HepG2 (cell line): ENCODE measurements around the gene ATP2A2. TPM values are rescaled to one million over a fixed set of nuclear protein-coding genes. Genes with fewer than 3 reads are reported as not detected.

Experiments
- ATAC-seq: fragments of 200-7000 bp; cut with Tn5 transposase; 3 replicates; pipeline ENCODE4 v1.9.1; 2020; ENCODE audit warnings: mild to moderate bottlenecking, moderate library complexity
- BruUV-seq: library from RNA; stranded (reverse); fragments of 400-500 nt; replicated peaks from 2 replicates; lab custom pipeline; 2021; lab: Mats Ljungman, UMichigan
- CTCF ChIA-PET: fragments of 300-600 bp; formaldehyde crosslinking; extraction: SDS; loops from one replicate; lab custom pipeline; 2021; ENCODE audit warnings: low total read pairs, inconsistent platforms, low intra/inter-chr PET ratio; lab: Yijun Ruan, JAX
- POLR2A ChIA-PET: fragments of 350-600 bp; sonication (Branson Sonifier 250); formaldehyde crosslinking; loops from one replicate; lab custom pipeline; 2020; ENCODE audit warnings: antibody characterized with exemption, inconsistent platforms; lab: Yijun Ruan, JAX
- DNase-seq: peaks from one replicate; pipeline ENCODE4 v3.0.0-alpha.2; 2015; ENCODE audit warnings: low spot score
- FAIRE-seq: peaks from 3 replicates; lab custom pipeline; 2011; peaks lifted over from hg19 to GRCh38; lab: Jason Lieb, UNC
- H2AFZ ChIP-seq: one replicate; pipeline ENCODE4 v1.6.1; 2011; ENCODE audit warnings: low read length, inconsistent platforms
- H3K27ac ChIP-seq: fragments of 300-600 bp; 3 replicates; pipeline ENCODE4 v1.8.0; 2011; ENCODE audit warnings: mixed run types, mild to moderate bottlenecking, mixed read lengths, low read length, inconsistent platforms; ENCODE audit not compliant: insufficient read depth; ENCODE audit errors: extremely low read length
- H3K27me3 ChIP-seq, 2 experiments: fragments of 200-600 bp in 1 of 2; 2 replicates in 1 of 2; 3 replicates in 1 of 2; pipeline versions ENCODE4 v1.6.0 to v1.8.0; 2011; ENCODE audit warnings: low read length in 2 of 2, mild to moderate bottlenecking in 2 of 2, moderate library complexity in 2 of 2, inconsistent platforms in 1 of 2; ENCODE audit not compliant: insufficient read depth in 2 of 2, control insufficient read depth in 1 of 2
- H3K36me3 ChIP-seq, 2 experiments: fragments of 200-600 bp in 1 of 2; replicated peaks in 1 of 2; 2 replicates in 1 of 2; 3 replicates in 1 of 2; pipeline versions ENCODE4 v1.5.1 to v1.8.0; 2011; ENCODE audit warnings: low read length in 2 of 2, inconsistent platforms in 1 of 2; ENCODE audit not compliant: insufficient read depth in 2 of 2, control insufficient read depth in 1 of 2
- H3K4me1 ChIP-seq: 2 replicates; pipeline ENCODE4 v1.5.1; 2012; ENCODE audit warnings: low read length, inconsistent platforms; ENCODE audit not compliant: insufficient read depth
- H3K4me2 ChIP-seq: 2 replicates; pipeline ENCODE4 v1.6.0; 2011; ENCODE audit warnings: low read depth, low read length, inconsistent platforms
- H3K4me3 ChIP-seq, 3 experiments: fragments of 200-600 bp in 1 of 3; sonication (generic), shearing (Covaris generic) in 1 of 3; replicated peaks in 1 of 3; 2 replicates each; pipeline ENCODE4 v1.5.1; 2011 to 2016; ENCODE audit warnings: low read length in 3 of 3, inconsistent platforms in 2 of 3, low read depth in 2 of 3, mild to moderate bottlenecking in 2 of 3, control low read depth in 1 of 3, mixed read lengths in 1 of 3; ENCODE audit not compliant: insufficient read depth in 1 of 3
- H3K79me2 ChIP-seq: one replicate; pipeline ENCODE4 v1.6.1; 2011; ENCODE audit warnings: low read length, inconsistent platforms; ENCODE audit not compliant: insufficient read depth
- H3K9ac ChIP-seq: 2 replicates; pipeline ENCODE4 v1.6.0; 2011; ENCODE audit warnings: mild to moderate bottlenecking, low read depth, low read length, inconsistent platforms; ENCODE audit not compliant: insufficient read depth
- H3K9me3 ChIP-seq: 2 replicates; pipeline ENCODE4 v1.5.1; 2012; ENCODE audit warnings: mild to moderate bottlenecking, low read length
- H4K20me1 ChIP-seq: 2 replicates; pipeline ENCODE4 v1.6.0; 2011; ENCODE audit warnings: inconsistent platforms, mild to moderate bottlenecking, low read length, moderate library complexity; ENCODE audit not compliant: insufficient read depth
- ASH2L ChIP-seq: fragments of 300-600, 200-600 bp; sonication (generic); IDR thresholded peaks from 2 replicates; pipeline ENCODE4 v1.7.0; 2017; ENCODE audit warnings: low read depth, mild to moderate bottlenecking, moderate library complexity, mixed read lengths, low read length; ENCODE audit not compliant: insufficient read length
- CEBPB ChIP-seq: IDR thresholded peaks from 2 replicates; pipeline ENCODE4 v1.6.1; 2011; ENCODE audit warnings: low read depth, low read length, improper control_type of control experiment, borderline replicate concordance
- FOXA1 ChIP-seq, 2 experiments: fragments of 450-650 bp in 1 of 2; sonication (generic) in 1 of 2; formaldehyde crosslinking in 1 of 2; IDR thresholded peaks; 2 replicates each; pipeline versions ENCODE4 v1.4.0 to v1.6.1; 2016 to 2020; ENCODE audit warnings: missing genetic modification reagents in 1 of 2
- GMEB2 ChIP-seq: IDR thresholded peaks from 2 replicates; pipeline ENCODE4 v1.6.1; 2016; ENCODE audit warnings: missing biosample characterization, missing genetic modification reagents, low read depth
- PAWR ChIP-seq: sonication (generic); formaldehyde crosslinking; IDR thresholded peaks from 2 replicates; pipeline ENCODE4 v1.4.0; 2020; ENCODE audit warnings: missing genetic modification reagents, mild to moderate bottlenecking, borderline replicate concordance
- PHF21A ChIP-seq: sonication (generic); formaldehyde crosslinking; IDR thresholded peaks from 2 replicates; pipeline ENCODE4 v1.5.0; 2020; ENCODE audit warnings: mild to moderate bottlenecking, missing genetic modification reagents
- SETDB1 ChIP-seq: sonication (generic); formaldehyde crosslinking; IDR thresholded peaks from 2 replicates; pipeline ENCODE4 v1.5.1; 2020; ENCODE audit warnings: missing genetic modification reagents, mild to moderate bottlenecking, borderline replicate concordance
- THAP9 ChIP-seq: sonication (generic); formaldehyde crosslinking; IDR thresholded peaks from 2 replicates; pipeline ENCODE4; 2020; ENCODE audit warnings: missing genetic modification reagents, mild to moderate bottlenecking, borderline replicate concordance
- ZNF276 ChIP-seq: sonication (generic); formaldehyde crosslinking; IDR thresholded peaks from 2 replicates; pipeline ENCODE4 v1.4.0; 2020; ENCODE audit warnings: mild to moderate bottlenecking, low read depth, missing genetic modification reagents
- ZNF780A ChIP-seq: sonication (generic); formaldehyde crosslinking; IDR thresholded peaks from 2 replicates; pipeline ENCODE4 v1.8.0; 2022; ENCODE audit warnings: mild to moderate bottlenecking, missing genetic modification reagents, moderate library complexity
- ZNF83 ChIP-seq: sonication (generic); formaldehyde crosslinking; IDR thresholded peaks from 2 replicates; pipeline ENCODE4 v1.4.0; 2020; ENCODE audit warnings: missing genetic modification reagents, mild to moderate bottlenecking, borderline replicate concordance
- WGBS: methylation state at CpG from one replicate; pipeline ENCODE4 v1.1.6; 2017; ENCODE audit warnings: low lambda C conversion rate; 5-methylcytosine and 5-hydroxymethylcytosine counted together
- in situ Hi-C: cut with HindIII; loops from 2 replicates; pipeline ENCODE4 v1.10.0; 2017; ENCODE audit warnings: low pct_unique_long_range_greater_than_20kb; ENCODE audit not compliant: extremely low pct_ligation_motif_present
- intact Hi-C: fragments of 100-400 bp; cut with micrococcal nuclease; formaldehyde crosslinking; loops from one replicate; pipeline ENCODE4 v1.10.0; 2022; ENCODE audit not compliant: unreplicated experiment
- polyA plus RNA-seq, 8 experiments: library from polyadenylated mRNA; depleted of rRNA in 3 of 8; stranded (reverse) in 7 of 8; unstranded in 1 of 8; fragments of >200 nt; fragmentation: Illumina TruSeq in 4 of 8; extraction: Trizol in 4 of 8; gene quantifications; 2 replicates each; pipeline versions ENCODE4 v1.2.1 to v1.2.3, GENCODE V29; 2011 to 2016; ENCODE audit warnings: low read depth in 4 of 8, missing spikeins in 1 of 8, mixed read lengths in 1 of 8; ENCODE audit not compliant: insufficient read depth in 1 of 8
- total RNA-seq, 5 experiments: library from RNA; depleted of rRNA; stranded (reverse); fragments of >200 nt; fragmentation: Illumina TruSeq; extraction: Trizol; gene quantifications; 2 replicates each; pipeline ENCODE4 v1.2.3, GENCODE V29; 2016; ENCODE audit warnings: low read depth in 1 of 5
- TF ChIP-seq, protein P1 (sequence below): sonication (generic); formaldehyde crosslinking; IDR thresholded peaks from 2 replicates; pipeline ENCODE4 v1.4.0; 2020; ENCODE audit warnings: mild to moderate bottlenecking, missing genetic modification reagents
- TF ChIP-seq, protein P2 (sequence below): sonication (generic); formaldehyde crosslinking; IDR thresholded peaks from 2 replicates; pipeline ENCODE4 v1.5.0; 2020; ENCODE audit warnings: mild to moderate bottlenecking, missing genetic modification reagents, borderline replicate concordance

ATP2A2 gene
- total and polyA plus RNA-seq, 2 of the 13 experiments (the other 11 are each of a cell fraction or from before 2014, with no cell fraction given) = 35.4 to 85.5 TPM

DNA sequence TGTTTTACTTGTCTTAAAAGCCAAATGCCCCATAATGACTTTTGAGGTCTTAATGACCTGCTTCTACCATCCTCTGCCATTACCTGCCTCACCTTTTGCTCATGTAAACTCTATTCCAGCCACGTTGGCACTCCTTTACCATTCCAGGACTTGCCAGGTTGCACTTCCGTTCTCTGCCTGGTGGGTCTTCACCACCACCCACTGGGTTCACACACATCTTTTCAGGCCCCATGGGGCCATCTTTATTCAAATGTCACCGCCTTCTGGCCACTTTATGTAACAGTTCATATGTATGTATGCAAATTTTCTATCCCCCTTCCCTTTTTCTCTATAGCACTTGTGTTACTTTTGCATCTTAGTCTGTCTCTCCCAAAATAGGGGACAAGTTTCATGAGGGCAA lies 57.7 kb downstream of the ATP2A2 start:
- no TSS peak for BruUV-seq
- H2AFZ ChIP-seq = no peak overlapping the region
- no peak overlapping the region for H3K4me2 ChIP-seq
- no peaks in the 10 kb centered on the region for H3K27me3 ChIP-seq
- peaks cover 39% of the 10 kb centered on the region for H3K4me1 ChIP-seq
- ChIA-PET POLR2A (no interaction called here), CTCF (no interaction called here)
- no peaks in the 10 kb centered on the region for H3K9me3 ChIP-seq
- no peak overlapping the region for H3K9ac ChIP-seq
- no peak overlapping the region for H3K27ac ChIP-seq
- ATAC-seq (peak; percentile 19; the same call in 2 of the 3 replicates), FAIRE-seq (no peak), DNase-seq (no peak)
- peaks cover 41 to 95% of the 10 kb centered on the region in 2 experiments for H3K36me3 ChIP-seq
- H3K4me3 ChIP-seq = no peak overlapping the region
- no peaks in the 10 kb centered on the region for H4K20me1 ChIP-seq
- H3K79me2 ChIP-seq = no peaks in the 10 kb centered on the region
- in situ Hi-C loops = no loop called here
- intact Hi-C loops = no loop called here
- 97% methylated on average over 3 of the region's 3 CpGs for WGBS
- TF ChIP-seq, protein P1, sequence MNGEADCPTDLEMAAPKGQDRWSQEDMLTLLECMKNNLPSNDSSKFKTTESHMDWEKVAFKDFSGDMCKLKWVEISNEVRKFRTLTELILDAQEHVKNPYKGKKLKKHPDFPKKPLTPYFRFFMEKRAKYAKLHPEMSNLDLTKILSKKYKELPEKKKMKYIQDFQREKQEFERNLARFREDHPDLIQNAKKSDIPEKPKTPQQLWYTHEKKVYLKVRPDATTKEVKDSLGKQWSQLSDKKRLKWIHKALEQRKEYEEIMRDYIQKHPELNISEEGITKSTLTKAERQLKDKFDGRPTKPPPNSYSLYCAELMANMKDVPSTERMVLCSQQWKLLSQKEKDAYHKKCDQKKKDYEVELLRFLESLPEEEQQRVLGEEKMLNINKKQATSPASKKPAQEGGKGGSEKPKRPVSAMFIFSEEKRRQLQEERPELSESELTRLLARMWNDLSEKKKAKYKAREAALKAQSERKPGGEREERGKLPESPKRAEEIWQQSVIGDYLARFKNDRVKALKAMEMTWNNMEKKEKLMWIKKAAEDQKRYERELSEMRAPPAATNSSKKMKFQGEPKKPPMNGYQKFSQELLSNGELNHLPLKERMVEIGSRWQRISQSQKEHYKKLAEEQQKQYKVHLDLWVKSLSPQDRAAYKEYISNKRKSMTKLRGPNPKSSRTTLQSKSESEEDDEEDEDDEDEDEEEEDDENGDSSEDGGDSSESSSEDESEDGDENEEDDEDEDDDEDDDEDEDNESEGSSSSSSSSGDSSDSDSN (CRISPR knock-in tag) = no peak
- TF ChIP-seq ZNF780A (CRISPR knock-in tag) (no peak), ZNF276 (CRISPR knock-in tag) (no peak), ZNF83 (CRISPR knock-in tag) (no peak), ASH2L (no peak), PHF21A (CRISPR knock-in tag) (no peak), SETDB1 (CRISPR knock-in tag) (no peak), FOXA1 (IDR thresholded peaks at IDR 0.05) (no peak), FOXA1 (CRISPR knock-in tag; IDR thresholded peaks at IDR 0.05) (no peak), PAWR (CRISPR knock-in tag) (no peak), THAP9 (CRISPR knock-in tag) (no peak), GMEB2 (no peak), CEBPB (no peak)
- TF ChIP-seq, protein P2, sequence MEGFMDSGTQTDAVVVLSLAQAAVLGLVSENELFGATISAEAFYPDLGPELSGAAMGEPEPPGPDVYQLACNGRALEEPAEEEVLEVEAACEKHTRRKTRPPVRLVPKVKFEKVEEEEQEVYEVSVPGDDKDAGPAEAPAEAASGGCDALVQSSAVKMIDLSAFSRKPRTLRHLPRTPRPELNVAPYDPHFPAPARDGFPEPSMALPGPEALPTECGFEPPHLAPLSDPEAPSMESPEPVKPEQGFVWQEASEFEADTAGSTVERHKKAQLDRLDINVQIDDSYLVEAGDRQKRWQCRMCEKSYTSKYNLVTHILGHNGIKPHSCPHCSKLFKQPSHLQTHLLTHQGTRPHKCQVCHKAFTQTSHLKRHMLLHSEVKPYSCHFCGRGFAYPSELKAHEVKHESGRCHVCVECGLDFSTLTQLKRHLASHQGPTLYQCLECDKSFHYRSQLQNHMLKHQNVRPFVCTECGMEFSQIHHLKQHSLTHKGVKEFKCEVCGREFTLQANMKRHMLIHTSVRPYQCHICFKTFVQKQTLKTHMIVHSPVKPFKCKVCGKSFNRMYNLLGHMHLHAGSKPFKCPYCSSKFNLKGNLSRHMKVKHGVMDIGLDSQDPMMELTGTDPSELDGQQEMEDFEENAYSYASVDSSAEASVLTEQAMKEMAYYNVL = no peak
